Islet of Langerhans (tissue), 1 donor: ENCODE data around the gene GPRIN3.

Experiments used
- FAIRE-seq: peaks from one replicate; lab custom pipeline; 2011; peaks lifted over from hg19 to GRCh38; lab: Jason Lieb, UNC

Gene GPRIN3

DNA sequence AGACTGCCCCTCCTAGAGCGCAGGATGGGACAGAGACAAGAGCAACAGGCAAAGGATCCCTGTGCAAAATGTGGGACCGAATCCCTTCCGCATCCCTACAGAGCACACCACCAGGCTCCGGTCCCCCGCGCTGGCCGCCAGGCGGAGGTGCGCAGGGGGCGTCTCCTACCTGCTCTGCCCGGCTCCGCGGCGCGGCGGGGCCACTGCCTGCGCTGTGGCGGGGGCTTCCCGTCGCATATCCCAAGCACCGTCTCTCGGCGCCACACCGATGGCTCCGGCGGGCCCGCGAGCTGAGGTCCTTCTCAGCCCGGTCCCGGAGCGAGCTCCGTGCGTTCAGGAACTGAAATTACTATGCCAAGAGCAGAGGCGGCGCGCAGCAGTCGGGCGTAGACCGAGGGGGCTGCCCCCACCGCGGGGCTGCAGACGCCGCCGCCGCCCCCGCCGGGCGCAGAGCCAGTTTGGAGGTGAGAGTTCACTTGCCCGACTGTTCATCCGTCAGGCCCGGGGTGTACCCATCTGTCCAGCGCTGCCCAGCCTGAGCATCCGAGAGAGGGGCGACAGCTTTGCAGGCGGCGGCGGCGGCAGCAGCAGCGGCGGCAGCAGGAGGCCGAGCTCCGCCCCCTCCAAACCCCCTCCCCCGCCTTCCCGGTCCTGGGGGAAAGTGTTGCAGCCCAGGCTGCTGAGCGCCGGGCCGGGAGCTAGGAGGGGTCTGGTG, at the start of gene GPRIN3:
GPRIN3 (minus strand) TSS at position 355 of the 715 bp plus-strand sequence. CDS start 57,690 bp downstream, outside the sequence.
- no peak for FAIRE-seq

DNA sequence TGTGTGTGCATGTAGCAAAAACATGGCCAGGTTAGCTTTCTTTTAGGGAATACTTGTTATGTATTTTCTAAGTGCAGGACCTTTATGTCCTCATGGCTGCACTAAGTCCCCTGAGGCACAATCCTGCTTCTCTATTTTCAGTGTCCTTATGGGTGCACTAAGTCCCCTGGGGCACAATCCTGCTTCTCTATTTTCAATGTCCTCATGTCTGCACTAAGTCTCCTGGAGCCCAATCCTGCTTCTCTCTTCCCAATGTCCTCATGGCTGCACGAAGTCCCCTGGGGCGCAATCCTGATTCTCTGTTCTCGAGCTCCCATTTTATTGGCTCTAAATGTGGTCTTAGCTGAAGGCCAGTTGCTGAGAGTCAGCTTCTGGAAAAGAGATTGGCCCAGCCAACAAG, 49.7 kb upstream of the GPRIN3 start:
- FAIRE-seq: no peak

DNA sequence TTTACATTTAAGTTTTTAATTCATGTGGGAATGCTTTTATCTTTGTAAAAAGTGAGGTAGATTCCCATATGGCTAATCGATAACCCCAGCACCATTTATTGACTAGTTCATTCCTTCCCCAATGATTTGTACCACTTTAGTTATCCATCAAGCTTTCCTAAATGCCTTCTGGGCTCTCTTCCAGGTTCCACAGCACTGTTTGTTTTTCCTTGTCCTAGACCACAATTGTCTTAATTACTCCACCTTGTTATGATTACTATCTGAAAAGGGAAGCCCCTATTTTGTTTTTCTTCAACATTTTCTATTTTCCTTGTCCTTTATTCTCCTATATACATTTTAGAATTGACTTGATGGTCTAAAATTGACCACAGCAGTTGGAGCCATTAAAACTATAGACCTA, 48.5 kb upstream of the GPRIN3 start:
- FAIRE-seq: peak; percentile 98

DNA sequence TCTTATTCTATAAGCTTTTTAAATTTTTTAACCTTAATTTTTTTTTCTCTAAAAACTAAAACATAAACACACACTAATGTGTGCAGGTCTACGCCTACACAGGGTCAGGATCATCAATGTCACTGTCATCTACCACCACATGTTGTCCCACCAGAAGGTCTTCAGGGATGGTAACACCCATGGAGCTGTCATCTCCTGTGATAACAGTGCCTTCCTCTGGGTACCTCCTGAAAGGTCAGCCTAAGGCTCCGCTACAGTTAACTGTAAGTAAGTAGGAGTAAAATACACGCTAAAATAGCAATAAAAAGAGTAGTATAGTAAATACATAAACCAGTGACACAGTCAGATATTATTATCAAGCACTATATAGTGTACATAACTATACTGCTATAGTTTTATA, 45.9 kb upstream of the GPRIN3 start:
- FAIRE-seq: no peak

DNA sequence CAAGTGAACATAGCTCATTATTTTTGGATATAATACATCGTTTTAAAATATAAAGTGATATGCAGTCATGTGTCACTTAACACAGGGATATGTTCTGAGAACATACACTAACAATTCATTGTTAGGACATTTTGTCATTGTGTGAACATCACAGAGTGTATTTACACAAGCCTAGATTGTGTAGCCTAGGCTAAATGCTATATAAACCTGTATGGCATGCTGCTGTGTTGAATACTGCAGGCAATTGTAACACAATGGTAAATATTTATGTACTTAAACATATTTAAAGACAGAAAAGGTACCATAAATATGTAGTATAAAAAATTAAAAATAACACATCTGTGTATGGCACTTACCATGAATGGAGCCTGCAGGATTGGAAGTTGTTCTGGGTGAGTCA, 44.9 kb upstream of the GPRIN3 start:
- no peak for FAIRE-seq

DNA sequence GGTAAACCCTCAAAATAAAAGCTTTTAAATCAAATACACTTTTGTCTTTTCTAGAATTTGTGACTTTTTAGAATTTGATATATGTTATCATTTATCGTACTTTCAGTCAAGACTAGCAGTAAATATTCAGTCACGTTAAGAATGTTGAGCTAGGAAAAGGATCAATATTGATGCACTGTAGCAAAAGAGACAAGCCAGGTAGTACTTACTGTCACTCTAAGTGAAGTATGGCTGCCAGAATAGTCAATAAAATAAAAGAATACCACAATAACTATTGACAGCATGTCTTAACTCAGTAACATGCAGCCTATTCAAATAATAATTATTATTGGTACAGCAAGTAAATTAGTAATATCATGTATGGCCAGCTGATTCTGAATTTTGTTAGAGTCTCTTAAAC, 43.6 kb upstream of the GPRIN3 start:
- FAIRE-seq: no peak

DNA sequence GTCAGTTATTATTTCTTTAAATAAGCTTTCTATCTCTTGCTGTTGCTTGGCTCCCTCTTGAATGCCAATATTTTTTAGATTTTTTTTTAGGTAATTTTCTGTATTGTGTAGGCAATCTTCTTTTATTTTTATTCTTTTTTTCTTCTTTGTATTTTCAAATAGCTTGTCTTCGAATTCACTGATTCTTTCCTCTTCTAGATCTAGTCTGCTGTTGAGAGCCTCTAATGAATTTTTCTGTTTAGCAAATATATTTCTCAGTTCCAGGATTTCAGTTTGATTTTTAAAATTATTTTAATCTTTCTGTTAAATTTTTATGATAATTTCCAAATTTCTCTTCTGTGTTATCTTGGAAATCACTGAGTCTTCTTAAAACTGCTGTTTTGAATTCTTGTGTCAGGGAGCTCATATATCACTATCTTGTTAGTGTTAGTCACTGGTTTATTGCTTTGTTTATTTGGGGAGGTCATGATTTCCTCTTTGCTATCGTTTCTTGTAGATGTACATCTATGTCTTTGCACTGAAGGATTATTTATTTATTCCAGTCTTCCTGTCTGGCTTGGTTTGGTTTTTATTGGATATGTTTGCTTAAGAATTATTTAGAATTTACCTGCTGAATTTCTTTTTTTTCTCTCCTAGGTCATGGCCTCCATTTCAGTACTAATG, 39.9 kb upstream of the GPRIN3 start:
- FAIRE-seq: peak; percentile 72

DNA sequence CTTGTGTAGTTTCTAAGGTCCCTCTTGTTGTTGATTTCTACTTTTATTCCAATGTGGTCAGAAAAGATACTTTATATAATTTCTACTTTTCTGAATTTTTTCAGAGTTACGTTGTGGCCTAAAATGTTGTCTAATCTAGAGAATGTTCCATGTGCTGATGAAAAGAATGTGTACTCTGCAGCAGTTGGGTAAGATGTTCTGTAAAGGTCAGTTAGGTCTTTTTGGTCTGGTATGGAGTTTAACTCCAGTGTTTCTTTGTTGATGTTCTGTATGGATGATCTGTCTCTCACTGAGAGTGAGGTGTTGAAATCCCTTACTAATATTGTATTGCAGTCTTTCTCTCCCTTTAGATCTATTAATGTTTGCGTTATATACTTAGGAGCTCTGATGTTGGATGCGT, 37.0 kb upstream of the GPRIN3 start:
- FAIRE-seq: no peak

DNA sequence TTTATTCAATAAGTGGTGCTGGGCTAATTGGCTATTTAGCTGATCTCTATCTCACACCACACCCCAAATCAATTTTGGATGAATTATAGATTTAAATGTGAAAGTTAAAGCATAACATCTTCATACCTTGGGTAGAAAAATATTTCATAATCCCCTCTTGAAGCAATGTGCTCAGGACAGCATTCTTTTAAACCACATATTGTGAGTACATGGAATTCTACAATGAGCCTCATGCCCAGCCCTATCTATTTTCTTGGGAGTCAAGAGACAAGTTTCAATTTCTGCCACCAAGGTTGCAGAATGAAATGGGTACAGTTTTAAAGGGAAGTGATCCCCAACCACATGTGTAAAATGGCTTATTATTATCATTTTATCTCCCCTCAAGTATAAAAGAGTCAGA, 30.6 kb upstream of the GPRIN3 start:
- no peak for FAIRE-seq

DNA sequence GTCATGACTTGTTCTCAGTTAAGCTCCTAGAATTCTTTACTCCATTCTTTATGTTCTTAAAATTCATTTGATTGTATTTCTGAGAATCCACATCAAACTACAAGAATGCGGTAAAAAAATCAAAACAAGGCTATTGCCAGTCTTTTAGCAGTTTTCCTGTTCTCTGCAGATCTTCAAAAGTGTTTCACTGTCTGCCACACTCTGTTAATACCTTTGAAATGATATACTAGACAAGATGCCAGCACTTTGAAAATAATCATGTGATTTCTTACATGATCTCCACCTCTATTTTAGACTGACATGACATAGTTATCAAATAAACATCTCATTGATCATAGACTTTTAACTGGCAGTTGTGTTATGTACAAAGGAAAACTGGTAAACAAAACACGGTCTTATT, 30.1 kb upstream of the GPRIN3 start:
- no peak for FAIRE-seq

DNA sequence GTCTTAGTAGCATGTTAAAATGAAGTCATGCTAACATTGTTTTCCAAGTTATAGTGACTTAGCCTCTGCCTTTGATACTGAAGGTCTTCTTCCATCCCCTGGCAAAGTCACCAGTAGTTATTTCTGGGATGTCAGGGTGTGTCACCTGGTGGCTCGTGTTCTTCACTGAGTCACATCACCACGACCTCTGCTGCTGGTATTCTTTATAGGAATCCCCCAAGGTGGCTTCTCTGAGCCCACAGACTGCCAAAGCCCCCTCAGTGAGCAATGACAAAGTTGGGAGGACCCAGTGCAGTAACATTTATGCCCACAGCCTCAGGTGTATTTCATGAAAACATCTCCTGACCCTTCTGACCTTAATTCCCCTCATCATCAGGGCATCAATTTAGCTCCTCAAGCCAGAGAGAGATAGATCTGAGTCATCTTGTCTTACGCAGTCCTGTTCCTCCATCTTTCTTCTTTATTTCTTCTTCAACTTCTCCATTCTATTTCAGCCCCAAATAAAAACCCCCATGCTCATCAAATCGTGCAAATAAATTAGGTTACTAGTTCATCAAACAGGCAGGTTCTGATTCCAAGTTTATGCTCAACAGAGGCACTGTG, 29.3 kb upstream of the GPRIN3 start:
- no peak for FAIRE-seq

DNA sequence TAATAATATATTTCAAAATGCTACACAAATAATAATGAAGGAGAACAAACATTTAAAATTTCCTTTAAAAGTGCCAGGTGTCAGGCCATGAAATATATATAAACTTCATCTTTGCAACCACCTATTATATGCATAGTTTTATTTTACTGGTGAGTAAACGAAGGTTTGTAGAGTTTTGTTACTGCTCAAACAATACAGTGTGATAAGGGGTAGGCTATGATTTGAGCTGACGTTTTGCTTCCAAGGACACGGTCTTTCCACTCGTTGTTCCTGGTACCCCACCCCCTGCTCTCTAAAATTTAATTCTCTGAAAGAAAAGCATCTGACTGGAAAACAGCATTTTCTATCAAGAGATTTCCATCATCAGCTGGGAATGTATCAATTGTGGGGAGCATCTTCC, 27.2 kb upstream of the GPRIN3 start:
- no peak for FAIRE-seq

DNA sequence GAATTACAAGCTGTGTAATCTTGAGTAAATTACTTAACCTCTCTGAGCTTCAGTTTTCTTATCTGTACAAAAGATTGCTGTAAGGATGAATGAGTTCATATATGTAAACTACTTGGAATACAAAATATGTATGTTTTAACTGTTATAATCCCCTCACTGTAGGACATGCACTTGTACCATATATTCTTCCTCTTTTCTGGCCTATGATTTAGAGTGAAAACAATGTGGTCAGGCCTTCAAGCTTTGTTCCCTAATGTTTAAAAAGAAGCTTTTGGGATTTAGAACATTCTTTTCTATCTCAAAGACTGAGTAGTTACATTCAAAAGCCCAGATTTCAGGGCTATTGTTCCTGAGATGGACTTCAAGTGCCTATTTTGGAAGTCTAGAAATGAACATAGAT, 26.7 kb upstream of the GPRIN3 start:
- FAIRE-seq: no peak

DNA sequence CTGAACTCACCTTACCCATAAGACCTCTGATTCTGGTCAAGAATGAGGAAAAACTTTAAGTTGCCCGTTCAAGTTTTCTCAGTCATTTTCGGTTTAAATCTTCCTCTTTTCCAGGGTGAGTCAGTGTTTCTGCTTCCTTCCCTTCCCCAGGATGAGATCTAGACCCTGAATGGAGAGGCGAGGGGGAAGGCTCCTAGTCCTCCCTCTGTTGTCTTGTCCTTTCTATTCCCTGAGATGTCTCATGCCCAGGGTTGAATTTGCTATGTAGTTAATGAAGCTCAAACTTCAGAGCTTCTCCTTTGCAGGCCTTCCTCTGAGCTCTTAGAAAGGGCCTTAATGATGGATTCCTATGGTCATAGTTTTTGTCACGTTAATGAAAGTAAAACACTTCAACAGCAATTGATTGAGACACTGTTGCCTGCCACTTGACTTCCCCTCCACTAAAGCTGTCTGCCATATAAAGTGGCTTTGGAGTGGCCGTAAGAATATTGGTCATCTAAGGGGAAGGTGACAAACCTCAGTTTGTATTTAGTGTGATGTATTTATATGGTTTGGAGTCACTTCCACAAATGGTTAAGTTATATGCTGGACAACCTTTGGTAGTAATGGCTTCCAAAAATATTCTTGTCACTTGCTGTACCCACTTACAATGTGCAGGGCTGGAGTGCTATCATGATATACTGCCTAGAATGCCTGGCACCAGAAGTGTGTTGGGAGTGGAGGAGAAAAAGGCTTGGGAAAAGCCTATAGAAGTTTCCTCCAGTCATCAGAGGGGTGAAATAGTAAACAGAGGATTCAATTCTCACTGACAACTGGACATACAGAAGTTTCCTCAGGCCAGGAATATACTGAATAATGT, 24.3 kb upstream of the GPRIN3 start:
- FAIRE-seq: no peak

DNA sequence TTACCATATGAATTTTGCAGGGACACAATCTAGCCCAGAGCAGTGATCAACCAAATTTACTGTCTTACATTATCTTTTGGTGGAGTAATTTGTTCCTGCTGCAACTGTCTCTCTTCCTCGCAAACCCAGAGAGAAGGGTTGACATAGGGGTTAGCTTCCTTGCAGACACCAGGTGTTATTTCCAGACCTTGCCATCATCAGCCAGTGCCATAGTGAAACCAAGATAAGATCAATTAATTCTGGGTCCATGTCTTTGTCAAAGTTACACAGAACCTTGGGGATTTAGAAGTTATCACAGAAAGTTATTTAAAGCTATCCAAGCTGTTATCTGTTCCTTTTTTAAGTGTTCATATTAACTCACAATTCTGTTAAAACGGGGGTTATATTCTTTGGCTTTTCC, 23.6 kb upstream of the GPRIN3 start:
- FAIRE-seq: no peak

DNA sequence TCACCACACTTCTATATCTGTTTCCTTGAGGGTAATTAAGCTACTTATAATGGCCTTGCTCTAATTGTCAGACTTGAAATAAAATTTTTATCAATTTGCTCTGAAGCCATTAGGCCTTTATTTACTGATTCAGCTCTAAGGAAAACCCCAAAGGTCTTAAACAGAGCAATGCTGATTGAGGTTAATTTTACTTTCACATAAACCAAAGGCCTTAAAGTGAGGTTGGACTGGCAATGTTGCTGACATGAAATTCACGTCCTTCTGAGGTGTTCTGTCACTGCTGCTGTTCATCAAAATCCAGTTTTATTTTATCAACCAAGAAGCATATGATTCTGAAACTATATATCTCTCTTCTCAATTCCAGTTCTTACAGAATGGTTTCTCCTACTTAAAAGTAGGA, 21.7 kb upstream of the GPRIN3 start:
- no peak for FAIRE-seq

DNA sequence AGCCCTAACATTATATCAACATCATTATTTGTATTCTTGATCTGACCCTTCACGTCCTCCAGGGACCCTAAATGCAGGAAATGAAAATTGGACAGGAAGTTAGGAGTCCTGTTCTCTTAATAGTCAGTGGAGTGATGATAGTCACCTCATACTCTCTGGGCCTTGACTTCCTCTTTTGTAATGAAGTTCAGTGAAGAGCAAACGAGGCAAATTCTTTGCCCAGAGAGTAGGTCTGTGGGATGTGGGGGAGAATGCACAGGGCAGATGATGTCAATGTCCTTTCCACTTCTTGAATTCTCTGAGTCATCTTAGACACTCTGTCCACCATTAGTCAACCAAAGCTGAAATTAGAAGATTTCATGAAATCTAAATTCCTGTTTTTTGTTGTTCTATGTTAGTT, 17.1 kb upstream of the GPRIN3 start:
- FAIRE-seq: no peak

DNA sequence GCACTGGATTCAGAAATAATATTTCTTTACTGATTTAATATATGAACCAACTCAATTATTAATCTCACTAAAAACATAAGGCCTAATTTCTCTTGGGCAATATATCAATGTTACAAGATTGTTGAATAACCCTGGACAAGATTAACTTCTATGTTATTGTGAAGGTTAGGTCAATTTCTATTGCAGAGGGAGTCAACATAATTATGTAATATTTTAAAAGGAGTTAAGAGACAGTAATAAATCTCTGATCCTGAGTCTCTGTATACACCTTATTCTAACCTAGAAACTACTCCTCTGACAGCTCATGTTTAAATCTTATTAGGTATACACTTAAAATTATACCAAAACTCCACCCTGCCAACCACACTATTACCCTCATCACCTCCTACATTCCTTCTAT, 15.1 kb upstream of the GPRIN3 start:
- FAIRE-seq: no peak

DNA sequence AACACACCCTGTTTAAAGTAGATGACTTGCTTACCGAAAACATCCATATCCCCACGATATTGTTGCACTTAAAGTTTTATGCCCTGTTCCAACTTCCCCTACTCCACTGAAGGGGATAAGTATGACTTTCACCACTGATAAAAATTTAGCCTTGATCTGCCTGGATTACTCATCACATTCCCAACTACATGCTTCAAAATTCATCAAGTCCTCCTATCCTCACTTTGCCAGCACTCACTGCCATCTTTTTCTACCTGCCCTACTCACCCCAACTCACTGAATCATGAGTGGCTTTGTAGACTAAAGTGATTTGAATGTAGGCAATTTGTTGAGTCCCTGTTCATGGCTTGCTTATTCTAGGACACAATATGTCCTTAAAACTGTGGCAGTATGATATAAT, 12.2 kb upstream of the GPRIN3 start:
- no peak for FAIRE-seq

DNA sequence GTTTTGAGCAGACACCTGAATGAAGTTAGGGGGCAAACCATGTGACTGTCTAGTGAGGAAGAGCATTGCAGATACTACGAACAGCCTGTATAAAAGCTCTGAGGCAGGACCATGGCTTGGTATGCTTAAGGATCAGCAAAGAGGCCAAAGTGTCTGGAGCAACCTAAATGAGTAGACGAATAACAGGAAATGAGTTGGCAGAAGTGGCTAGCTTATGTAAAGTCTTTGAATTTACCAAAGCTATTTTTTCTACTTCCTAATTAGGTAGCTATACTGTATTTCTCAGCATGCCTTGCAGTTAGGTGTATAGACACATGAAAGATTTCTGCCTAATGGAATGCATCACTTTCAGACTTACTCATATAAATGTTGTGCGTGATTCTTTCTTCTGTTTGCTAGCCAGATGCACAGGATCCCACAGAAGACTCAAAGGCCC, 9.3 kb upstream of the GPRIN3 start:
- FAIRE-seq: no peak

DNA sequence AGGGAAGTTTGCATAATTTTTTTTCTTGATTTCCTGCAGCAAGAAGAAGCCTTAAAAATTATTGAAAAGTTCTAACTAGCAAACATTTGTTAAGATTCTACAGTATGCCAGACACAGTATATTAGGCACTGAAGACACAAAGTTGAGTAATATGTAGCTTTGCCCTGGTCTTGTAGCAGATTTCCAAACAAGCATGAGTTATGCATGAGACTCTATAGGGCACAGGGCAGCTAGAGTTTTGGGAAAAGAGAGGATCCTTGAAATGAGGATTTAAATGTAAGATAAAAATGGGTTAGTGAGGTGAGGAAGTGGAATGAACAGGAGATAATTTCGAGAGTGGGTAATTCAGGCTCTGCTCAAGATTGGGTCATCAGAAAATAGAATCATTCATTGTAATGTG, 8.6 kb upstream of the GPRIN3 start:
- FAIRE-seq: no peak

DNA sequence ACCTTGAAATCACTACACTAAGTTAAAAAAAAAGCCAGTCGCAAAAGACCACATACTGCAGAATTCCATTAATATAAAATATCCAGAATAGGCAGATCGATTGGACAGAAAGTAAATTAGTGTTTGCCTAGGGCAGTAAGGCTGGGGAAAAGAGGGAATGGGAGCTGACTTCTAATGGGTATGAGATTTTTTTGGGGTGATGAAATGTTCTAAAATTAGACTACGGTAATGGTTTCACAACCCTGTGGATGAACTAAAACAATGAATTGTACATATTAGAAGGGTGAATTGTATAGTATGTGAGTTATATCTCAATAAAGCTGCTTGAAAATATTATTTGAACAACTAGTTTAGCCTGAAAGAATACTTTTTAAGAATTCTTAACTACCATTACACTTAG, 6.7 kb upstream of the GPRIN3 start:
- FAIRE-seq: no peak

DNA sequence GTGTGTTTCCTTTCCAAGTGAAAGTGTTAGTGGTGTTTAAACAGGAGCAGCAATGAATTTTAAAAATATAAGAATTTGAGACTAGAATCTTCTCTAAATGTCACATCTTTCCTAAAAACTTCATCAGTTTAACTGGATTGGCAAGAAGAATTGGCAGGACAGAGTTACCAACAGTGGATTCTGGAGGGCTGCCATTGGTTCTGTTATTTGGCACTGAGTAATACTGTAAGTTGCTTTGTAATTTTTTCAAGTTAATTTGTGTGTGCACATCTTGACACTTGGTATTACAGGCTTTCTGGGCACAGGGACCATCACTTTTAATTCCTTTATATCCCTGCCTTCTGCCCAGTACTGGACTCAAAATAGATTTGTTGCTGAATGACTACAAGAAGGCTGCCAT, 4.5 kb upstream of the GPRIN3 start:
- FAIRE-seq: no peak
